GM19099 (cell line): ENCODE data around the gene DMPK.

Experiments used
- POLR2A ChIP-seq: IDR thresholded peaks from 3 replicates; pipeline ENCODE4 v1.6.1; 2011; ENCODE audit warnings: low read depth; ENCODE audit not compliant: insufficient read length; ENCODE audit errors: extremely low read depth

DMPK gene

GRCh38 chr19:45819769-45820168 is 37.5 kb upstream of the DMPK start:
- no peak for TF ChIP-seq POLR2A

- no peak for TF ChIP-seq POLR2A
Observed at GRCh38 chr19:45817725-45818301, 35.5 kb upstream of the DMPK start.

- no peak for TF ChIP-seq POLR2A
Observed at GRCh38 chr19:45817010-45817724, 34.9 kb upstream of the DMPK start.

GRCh38 chr19:45816236-45817009 is 34.1 kb upstream of the DMPK start:
- no peak for TF ChIP-seq POLR2A

- TF ChIP-seq POLR2A = no peak
Observed at GRCh38 chr19:45815481-45816216, 33.4 kb upstream of the DMPK start.

GRCh38 chr19:45814851-45815480 is 32.7 kb upstream of the DMPK start, which contains the start of gene RSPH6A:
Gene RSPH6A (minus strand): TSS chr19:45815308. CDS start chr19:45815176, 132 bp downstream.
- no peak for TF ChIP-seq POLR2A

GRCh38 chr19:45814166-45814780 is 32.0 kb upstream of the DMPK start:
- TF ChIP-seq POLR2A = no peak

GRCh38 chr19:45812297-45812696 is 30.0 kb upstream of the DMPK start:
- no peak for TF ChIP-seq POLR2A

- no peak for TF ChIP-seq POLR2A
Observed at GRCh38 chr19:45809643-45810159, 27.4 kb upstream of the DMPK start.

GRCh38 chr19:45805719-45806118 is 23.4 kb upstream of the DMPK start:
- TF ChIP-seq POLR2A = no peak

- no peak for TF ChIP-seq POLR2A
Observed at GRCh38 chr19:45804959-45805230, 22.6 kb upstream of the DMPK start.

GRCh38 chr19:45804140-45804958 is 22.1 kb upstream of the DMPK start:
- no peak for TF ChIP-seq POLR2A

GRCh38 chr19:45801603-45802175 is 19.4 kb upstream of the DMPK start:
- no peak for TF ChIP-seq POLR2A
